ENCODE results near the gene TSPAN5.

Gene TSPAN5

DNA sequence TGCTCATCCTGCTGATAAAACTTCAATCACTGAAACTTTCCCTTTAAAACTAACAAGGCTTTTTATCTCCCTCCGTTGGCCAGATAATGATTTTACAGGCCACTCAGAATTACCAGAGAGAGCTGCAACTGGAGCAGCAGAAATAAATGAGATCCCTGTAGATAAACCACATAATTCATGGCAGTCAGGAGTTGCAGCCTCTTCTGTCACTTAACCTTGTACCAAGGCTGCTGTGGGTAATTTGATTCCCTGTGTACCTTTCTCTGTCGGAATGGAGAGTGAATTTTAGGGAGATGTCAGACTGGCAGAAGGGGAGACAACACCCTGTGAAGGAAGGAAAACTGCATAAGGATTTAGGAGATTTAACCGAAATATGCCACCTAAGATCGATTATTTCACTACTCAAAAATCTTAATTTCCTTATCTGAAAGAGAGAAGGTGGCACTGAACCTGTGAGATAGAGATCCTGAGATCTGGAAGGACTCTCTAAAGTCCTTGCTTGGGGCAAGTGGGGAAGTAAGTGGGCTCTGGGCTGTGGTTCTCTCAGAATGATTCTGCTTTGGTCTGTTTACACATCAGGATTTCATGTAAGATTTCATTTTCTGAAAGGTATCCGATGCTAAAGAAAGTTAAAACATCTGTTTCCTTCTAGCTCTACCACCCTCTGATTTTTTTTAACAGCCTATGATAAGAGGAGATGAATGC, 14.3 kb upstream of the TSPAN5 start:
- no peak for DNase-seq

DNA sequence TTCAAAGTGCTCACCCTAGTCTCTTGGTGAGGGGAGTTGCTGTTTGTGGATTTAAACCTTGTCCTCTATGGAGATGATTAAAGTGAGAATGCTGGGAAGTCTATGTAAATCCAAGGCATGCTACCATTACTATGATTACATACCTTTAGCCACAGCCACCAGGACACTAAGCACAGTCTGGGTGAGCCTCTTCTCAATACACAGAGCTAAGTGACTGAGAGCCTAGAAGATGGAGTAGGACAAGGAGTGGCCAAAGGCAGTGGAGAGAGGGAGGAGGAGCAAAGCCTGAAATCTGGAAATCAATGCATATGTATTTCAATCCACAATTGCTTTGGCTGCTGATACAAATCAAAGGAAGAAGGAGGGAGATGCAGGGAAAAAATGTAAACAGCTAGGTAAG, 12.7 kb upstream of the TSPAN5 start:
- DNase-seq, result no peak

DNA sequence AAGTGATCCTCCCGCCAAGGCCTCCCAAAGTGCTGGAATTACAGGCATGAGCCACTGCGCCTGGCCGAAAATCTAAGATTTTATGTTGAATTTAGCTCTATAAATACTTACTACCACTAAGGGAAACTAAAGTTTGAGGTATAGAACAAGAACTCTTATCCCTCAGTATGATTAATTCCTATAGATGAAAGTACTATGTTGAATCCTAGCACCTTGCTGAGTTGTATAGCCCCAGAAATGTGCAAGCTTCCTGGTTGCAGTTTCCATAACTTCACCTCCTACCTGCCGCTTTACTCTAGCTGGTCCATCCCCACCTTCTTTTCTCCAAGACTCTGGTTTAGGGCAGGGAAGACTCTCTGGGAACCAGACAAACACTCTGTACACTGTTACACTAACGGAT, 11.8 kb upstream of the TSPAN5 start:
- no peak for DNase-seq

DNA sequence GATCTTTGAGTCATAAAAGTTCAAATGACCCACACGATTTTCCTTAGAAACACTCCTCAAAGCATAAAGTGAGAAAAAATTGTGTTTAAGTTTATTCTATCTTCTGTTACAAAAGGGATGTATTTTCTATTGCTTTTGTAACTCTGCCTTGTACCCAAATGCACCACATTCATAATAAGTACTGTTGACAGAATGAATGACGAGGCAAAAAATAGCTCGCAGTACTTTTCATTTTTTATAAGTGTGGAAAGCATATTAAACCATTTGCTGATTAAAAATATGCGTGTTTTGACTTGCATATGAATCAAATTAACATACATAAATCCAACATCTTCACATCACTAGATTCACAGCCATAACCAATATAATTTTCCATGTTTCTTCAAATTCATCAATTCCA, 11.2 kb upstream of the TSPAN5 start:
- no peak for DNase-seq

DNA sequence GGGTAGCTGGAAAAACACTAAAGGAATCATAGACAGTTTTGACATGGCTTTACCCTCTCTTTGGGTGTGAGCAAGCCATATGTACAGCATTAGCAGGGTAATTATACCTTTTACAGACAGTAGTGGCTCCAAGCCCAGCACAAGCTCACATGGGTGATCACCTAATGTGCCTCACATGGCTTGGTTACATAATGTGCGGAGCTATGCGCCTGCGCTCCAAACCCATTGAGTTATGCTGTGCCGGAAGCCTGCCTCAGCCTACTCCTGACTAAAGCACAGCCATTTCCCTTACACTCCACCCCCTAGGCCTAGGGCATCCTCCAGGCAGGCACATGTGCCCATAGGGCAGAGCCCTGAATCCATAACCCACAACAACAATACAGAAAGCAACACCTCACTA, 6.5 kb upstream of the TSPAN5 start:
- DNase-seq, result no peak

DNA sequence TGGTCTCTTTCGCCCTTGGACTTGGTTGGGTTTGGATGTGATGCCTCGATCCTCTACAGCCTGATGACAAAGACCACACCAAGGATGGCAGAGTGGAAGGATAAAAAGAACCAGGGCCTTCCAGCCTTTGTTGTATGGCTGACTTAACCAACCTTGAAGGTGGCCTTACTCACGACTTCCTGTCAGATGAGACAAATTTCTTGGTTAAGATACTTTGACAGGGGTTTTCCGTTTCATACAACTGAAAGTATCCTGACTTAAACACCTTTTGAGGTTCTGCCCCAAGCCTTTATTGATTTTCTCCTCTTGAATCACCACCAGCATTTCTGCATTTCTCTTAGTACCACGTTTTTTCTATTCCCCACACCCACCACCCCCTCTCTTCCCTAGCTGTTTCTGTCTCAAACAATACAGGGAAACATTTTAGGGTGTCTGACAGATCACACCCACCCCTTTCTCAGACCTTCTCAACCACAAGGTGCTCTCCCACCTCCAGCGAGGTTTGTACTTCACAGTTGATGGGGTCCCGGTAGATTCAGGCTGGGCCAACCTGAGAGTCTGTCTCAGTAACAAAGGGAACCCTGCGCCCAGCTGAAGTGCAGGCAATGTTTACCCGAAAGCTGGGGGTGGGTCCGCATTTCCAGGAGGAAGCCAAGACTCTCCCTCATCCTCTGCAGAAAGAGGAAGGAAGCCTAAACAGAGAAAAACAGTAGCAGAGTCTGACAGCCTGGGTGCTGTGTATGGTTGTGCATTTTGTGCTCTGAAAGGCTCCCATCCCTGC, 5.0 kb upstream of the TSPAN5 start:
- DNase-seq, result peak; percentile 89 to 92

DNA sequence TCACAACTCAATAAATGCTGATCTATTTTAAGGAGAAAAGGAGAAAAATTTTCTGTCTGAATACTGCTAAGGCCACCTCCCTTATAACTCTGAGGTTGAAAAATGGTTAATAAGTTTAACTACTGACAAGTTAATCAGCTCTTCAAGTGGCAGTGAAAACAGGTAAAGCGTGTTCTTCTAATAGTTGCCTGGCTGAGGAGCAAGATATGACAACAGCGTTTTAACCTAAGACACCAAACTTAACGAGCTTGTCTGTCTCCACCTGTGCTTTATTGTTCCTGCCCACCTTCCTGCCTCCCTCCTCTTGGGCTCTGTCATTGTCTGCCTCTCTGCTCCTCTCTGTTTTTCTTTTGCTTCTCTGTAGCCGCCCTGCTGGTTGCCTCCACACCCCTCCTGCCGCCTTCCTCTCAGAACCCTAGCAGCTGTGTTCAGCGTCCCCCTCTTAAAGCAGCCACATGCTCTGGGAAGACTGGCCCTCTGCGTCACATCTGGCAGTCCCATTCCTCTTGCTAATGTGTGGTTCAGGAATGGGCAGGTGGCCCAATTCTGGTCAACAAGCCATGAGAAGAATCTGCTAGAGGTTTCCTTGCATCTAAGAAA, 4.3 kb upstream of the TSPAN5 start:
- DNase-seq, result peak; percentile 56 to 64

DNA sequence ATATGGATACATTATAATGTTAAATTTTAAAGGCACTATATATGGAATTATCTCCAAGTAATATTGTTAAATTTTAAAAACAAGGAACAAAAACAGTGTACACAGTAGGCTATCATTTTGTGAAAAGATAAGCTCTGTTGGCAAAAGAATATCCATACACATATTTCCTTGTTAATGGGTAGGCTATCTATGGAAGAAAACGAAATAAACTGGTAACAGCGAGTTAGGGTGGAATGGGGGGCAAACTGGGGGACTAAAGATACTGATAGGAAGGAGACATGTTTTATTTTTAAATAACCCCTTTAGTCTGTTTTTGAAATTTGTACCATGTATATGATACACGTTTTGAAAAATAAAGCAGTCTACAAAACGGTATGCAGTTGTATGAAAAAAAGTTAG, 3.6 kb upstream of the TSPAN5 start:
- no peak for DNase-seq

DNA sequence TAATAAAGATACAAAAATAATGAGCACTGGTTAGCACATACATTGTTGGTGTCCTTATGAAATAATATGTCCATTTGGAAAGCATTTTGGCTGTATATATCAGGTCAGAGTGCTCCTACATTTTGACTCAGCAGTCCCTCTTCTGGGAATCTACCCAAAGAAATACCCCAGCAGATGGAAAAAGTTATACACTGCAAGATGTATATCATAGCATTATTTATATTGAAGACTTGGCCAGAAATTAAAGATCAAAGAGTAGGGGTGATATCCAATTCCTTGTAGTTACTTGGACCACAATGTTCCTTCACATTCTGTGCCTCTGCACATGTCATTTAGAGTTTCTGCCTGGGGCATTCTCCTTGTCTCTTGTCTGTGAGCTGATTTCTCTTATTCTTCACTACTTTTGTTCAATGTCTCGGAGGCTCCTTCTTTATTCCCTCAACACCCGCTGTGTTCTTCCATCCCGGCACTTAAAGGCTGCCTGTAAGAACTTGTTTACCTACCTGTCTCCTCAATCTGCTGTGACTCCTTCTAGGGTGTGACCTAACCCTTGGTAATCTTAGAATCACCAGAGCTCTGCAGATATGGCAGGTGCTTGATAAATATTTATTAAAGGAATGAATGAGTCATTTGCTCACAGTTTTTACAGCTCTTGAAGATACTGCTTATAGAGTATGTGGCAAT, 3.1 kb upstream of the TSPAN5 start:
- no peak for DNase-seq

DNA sequence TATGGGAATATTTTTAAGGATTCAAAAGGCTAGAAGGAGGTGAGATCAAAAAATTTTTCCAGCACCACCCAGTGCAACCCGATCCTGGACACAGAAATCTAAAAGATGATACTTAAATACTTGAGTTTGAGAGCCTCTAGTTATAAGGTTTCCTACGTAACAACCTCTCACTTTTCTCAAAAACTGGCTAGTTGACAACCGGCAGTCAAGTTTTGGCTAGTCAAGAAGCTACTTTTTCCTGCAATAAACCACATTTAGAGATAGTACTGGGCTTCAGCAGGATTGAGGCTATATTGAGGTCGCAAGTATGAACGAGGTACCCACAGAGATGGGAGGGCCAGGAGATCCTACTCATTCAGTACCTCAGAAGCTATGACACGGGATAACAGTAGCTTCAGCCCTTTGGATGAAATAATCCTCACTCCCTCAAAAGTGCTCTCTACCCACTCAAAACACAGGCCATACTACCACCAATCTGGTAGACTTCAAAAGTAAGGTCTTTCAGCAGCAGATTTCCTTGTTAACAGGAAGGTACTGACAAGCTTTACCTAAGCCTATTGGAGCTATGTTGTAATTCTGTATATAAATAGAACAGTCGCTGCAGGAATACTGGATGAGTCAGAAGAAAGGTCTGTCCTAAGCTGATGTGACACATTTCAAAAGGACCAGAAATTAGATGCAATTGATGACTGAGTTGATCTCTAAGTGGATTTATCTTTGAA, 1.5 kb upstream of the TSPAN5 start:
- DNase-seq, result no peak

DNA sequence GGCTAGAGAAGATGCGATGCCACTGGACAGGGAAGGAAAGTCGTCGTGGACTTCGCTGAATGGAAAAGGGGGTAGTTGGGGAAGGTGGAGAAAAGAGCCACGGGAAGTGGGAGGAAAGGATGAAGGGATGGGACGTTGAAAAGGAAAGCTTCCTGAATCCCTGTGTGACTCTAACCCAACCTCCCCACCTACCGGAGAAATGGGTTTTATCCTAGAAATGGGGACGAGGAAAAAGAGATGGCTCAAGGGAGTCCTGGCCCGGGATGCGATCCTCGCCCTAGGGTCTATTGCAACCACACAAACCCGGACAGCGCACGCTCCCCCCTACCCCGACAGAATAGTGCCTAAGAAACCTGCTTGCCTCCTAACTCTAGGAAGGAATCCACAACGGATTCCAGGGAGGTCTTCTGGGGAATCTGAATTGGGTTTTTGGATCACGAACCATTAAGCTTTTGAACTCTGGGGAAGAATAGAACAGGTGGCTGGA, 738 bp upstream of the TSPAN5 start:
- DNase-seq, result no peak

DNA sequence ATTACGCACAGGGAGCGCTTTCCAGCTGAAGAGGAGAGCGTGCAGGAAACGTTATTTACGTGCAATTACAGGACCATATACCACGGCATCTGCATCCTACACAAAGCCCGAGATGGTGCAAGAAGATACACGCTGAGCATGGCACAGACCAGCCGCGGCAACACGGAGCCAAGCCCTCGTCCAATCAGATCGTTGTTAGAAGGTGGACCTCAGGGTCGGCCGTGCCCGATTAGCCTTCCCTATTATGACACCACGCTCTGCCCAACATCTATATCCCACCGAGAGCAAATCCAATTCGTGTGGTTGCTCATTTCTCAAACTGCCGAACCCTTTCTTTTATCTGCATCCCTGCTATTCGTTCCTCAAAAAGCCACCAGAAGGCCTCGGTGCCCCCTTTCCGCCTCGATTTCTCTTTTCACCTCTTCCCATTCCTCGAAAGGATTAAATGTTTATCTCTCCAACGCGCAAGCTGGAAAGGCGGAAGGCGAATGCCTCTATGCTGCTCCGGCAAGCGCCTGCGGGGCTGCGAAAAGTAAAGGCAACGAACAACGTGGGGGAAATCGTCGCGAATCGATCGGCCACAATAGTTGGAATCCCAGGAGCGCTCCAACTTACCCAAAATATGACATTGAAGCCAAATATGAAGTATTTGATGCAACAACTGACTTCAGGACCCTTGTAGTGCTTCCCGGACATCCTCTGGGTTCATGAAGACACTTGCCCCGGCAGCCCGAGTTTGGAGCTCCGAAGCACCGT, 702 bp downstream of the TSPAN5 start:
- DNase-seq, result peak; percentile 48 to 52

DNA sequence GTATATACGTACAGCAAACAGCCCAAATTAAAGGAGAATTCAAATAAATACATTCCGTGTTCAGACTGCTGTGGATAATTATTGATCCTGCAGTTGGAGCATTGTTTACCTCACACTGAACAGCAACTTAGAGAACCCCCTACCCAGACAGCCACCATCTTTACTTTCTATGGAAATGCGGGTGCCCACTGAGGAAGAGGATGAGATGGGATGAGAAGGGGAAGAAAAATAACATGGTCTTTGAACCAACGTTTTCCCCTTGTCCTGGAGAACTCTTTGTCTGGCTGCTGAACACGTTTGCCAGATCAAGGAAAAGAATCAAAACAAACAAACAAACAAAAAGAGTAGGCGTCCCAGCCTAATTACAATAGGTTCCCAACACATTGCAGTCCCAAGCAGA, 1.5 kb downstream of the TSPAN5 start:
- no peak for DNase-seq

DNA sequence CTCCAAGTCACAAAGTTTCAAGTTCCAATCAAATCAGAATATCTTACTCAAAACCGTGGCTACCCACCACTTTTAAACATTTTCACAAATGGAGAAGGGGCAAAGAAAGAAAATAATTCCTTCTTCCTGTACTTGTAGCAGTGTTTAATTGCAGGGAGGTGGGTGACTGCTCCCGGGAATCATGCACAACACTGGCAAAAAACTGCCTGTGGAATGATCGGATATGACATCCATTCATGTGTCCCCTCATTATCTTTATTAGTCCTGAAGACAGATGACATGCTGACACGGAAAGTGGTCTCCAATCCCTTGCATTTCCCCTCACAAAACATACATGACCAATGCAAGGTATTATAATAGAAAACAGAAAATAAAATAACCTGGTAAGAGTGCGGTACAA, 2.0 kb downstream of the TSPAN5 start:
- no peak for DNase-seq

DNA sequence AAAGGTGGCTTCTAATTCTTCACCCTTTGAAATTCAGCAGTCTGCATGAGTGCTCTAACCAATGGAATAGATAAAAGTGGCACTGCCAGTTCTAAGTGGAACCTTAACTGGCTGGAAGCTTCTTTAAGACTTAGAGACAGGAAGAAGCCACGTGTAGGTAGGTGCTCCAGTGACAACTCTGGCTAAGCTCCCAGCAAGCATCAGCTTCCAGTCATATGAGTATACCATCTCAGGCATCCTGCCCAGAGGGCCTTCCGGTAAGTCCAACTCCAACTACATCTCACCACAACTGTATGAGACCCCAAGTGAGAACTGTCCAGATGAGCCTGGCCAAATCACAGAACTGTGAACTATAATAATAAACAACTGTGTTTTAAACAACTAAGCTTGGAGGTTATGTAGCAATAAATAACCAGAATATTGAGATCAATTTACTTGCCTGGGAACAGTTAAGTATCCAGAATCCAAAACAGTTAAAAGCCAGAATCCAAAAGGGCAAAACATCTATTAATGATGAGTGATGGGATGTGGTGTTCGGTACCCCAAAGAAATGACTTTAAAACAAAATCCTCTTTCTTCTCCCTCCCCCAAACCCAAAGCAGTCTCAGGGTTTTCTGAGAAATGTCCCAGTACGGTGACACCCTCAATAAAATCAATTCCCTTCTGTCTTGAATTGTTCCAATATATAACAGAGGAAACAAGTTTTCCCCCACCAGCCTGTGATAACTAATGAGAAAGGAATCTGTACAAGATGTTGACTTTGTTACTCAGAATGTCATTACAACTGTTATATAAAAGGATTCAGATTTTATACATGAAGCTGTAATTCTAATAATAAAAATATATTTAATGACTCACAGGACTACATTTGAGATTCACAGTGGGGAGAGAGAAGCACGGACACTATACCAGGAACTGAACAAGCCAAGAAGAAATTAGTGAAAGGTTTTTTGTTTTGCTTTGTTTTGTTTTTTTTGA, 4.2 kb downstream of the TSPAN5 start:
- DNase-seq, result no peak

DNA sequence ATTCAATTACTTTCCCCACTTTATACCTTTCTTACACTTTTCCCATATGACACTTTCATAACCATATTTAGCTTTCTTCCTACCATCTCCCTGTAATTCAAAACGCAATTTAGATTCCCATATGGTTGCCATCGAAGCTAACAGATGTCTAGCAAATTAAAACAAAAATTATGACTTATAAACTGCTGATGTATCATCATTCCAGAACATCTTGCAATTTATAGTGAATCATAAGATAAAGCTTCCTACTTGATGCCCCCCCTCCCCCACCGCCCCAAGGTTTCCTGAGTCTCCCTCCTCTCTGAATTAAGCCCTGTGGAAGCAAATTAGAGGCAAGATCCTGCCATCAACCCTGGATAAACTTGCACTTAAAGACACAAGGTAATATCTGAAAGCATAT, 5.4 kb downstream of the TSPAN5 start:
- DNase-seq, result no peak

DNA sequence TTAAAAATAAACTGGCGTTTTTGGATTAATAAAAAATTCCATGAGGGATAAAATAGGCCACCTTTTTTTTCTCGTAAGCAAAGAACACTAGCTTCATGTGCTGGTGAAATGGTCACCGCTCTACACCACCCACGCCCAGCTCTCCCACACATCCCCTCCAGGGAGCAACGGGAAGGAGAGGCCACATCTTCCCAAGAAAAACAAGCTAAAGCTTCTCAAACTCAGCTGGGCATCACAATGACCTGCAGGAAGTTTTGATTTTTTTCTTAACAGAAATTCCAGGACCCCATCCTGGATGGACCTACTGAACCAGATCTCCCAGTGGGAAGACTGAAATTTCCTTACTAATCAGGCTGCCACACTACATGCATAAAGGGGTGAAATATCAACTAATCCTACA, 9.8 kb downstream of the TSPAN5 start:
- no peak for DNase-seq

DNA sequence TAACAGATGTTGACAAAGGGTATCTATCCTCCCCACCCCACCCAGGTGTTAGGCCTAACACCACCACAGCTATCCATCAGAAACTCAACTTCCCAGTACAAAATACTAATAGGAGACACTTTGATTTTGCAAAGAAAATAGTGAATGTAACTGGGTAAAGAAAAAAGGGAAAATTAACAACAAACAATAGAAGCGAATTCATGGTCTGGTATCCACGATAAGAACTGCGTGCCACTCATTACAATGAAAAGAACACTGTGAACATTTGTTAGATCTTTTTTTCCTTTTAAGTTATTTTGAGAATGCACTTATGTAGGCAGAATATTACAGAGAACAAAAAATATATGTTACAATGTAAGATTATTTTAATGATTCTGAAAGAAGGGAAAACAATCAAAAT, 12.0 kb downstream of the TSPAN5 start:
- no peak for DNase-seq

DNA sequence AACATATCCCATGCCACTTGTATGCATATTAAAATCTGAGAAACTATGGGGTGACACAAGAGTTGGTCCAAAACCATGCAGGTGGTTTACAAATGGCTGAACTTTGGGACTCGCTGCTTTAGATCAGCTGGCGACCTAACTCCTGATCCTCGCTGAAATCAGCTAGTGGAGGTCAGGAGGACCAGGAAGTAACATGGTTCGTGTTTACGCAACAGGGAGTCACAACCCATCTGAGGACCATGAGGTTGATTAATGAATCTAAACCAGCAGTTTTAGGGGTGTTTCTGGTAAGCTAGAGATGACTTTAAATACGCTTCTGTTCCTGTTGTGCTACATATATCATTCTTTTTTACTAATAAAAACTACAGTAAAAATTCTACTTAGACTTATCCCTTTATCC, 12.9 kb downstream of the TSPAN5 start:
- no peak for DNase-seq

DNA sequence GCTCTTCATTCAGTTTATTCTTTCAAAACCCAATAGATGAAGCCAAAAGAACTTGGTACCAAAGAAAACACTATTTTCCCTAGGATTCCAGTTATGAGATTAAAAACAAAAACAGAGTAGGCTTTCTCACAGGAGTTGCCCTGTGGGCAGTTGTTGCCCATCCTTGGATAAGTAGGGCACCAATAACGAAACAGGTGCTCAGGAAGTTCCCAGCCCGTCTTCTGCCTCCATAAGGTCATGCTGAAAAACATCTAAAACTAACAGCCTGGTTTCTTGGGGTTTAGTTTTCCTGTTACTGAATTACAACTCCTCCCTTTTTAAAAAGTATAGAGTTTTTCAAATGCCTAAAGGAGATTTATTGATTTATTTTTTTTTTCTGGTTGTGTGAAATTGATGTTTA, 14.7 kb downstream of the TSPAN5 start:
- DNase-seq, result no peak

DNA sequence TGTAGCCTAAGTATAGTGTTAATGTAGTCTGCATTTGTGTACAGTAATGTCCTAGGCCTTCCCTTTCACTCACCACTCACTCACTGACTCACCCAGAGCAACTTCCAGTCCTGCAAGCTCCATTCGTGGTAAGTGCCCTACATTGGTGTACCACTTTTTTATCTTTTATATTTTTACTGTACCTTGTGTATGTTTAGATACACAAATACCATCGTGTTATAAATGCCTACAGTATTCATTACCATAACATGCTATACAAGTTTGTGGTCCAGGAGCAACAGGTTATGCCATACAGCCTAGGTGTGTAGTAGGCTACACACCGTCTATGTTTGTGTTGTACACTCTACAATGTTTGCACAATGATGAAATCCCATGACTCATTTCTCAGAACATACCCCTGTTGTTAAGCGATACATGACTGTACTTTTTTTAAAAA, 15.4 kb downstream of the TSPAN5 start:
- DNase-seq, result peak in 1 of 2 experiments; percentile 6

All from Kasumi-1 (cell line).